NCI-H446 treated with DMSO at 0.1 percent for 48 hours (cell line): ENCODE results near the gene C11orf21.
A peak's percentile ranks its signal among the peaks of the same experiment; 100 is the strongest.

Experiments used
- DNase-seq: peaks from one replicate; lab custom pipeline; 2025; lab: John Stamatoyannopoulos, UW

Gene C11orf21

DNA sequence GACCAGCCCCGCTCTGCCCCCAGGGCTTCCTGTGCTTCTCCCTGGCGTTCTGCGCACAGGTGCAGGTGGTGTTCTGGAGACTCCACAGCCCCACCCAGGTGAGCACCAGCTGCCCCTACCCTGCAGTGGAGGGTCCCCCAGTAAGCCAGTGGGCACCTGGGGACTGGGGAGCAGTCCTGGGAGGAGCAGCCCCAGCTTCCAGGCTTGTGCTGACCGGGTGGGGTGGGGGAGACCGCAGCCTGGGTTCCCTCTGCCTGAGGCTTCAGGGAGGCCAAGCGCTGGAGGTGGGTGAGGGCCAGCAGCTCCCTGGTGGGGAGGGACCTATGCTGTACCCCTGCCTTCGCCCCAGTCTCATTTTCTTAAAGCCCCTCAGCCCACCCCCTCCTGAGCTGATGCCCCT, 7.0 kb upstream of the C11orf21 start:
- DNase-seq: no peak

DNA sequence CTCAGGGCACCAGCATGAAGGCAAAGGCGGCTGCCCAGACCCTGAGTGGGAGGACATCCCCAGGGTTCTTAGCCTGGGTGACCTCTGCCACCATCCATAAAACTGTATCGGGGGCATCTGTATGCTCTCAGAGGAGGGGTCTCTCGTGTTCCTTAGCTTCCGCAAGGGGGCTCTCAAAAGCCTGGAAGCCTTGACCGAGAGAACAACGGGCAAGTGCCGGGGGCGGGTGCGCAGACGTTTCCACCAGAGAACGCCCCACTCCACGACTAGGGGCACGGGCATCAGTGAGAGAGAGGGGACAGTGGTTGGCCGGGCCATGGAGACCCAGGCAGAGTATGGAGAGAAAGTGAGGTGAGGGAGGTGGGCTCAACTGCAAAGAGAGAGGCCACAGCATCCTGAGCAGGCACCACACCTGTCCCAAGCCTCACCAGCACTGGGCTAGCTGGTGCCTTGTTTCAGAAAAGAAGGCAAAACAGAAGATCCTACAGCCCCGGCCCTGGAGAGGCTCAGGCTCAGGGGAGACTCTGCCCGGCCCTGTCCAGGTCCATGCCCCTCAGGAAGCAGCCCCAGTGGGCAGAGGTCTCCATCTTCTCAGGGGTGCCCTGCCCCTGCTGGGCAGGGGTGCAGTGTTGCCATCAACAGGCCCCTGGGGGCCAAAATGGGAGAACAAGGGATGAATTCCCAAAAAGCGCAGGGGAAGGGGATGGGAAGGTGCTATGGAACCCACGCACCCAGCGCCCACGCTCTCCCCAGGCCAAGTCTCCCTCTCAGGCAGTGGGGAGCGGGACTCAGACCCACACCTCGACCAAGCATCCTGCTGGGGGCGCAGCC, 6.0 kb upstream of the C11orf21 start:
- DNase-seq: no peak

- DNase-seq: no peak
Observed at GRCh38 chr11:2306877-2307500, 5.3 kb upstream of the C11orf21 start.

DNA sequence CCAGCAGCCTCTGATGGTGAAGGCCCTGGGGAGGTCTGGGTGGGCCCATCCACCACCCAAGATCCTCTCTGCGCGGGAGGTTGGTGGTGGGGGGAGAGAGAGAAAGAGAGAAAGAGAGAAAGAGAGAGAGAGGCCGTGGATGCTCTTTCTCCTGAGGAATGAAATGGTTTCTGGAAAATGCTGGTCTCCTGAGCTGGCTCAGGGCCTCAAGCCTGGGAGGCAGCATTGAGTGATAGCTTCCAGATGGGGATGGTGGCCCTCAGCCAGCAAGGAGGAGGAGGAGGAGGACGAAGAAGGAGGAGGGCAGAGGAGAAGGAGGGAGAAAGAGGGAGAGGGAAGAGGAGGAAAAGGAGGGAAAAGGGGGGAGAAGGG, 4.7 kb upstream of the C11orf21 start:
- DNase-seq: no peak

GRCh38 chr11:2305788-2306451, 4.2 kb upstream of the C11orf21 start:
- no peak for DNase-seq

GRCh38 chr11:2305140-2305778, 3.5 kb upstream of the C11orf21 start:
- DNase-seq: peak; percentile 2

DNA sequence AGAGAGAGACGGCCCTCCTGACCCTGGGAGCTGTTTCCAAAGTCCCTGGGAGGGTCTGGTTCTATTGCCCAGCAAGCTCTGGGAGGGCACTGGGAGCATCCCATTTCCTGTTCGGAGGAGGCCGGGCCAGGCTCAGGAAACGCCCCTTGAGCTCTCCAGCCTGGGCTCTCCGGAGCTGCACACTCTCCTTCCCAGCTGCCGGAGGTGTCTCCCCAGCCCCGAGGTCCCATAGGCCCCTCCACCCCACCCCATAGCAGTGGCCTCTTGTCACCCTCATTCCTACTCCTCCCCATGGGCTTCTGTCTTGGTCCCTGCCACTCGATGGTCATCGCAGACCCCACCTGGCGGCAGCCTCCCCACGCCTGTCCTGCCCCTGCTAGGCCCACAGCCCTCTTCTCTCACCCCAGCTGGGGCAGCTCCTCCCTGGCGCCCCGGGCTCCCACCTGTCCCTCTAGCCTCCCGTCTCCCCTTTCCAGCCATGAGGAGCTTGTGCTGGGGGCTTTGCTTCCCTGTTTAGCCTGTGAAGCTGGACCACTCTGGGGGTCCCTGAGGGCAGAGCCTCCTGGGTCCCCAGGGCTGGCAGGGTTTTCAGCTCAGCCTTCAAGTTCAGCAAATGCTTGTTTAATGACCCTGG, 2.9 kb upstream of the C11orf21 start:
- no peak for DNase-seq

DNA sequence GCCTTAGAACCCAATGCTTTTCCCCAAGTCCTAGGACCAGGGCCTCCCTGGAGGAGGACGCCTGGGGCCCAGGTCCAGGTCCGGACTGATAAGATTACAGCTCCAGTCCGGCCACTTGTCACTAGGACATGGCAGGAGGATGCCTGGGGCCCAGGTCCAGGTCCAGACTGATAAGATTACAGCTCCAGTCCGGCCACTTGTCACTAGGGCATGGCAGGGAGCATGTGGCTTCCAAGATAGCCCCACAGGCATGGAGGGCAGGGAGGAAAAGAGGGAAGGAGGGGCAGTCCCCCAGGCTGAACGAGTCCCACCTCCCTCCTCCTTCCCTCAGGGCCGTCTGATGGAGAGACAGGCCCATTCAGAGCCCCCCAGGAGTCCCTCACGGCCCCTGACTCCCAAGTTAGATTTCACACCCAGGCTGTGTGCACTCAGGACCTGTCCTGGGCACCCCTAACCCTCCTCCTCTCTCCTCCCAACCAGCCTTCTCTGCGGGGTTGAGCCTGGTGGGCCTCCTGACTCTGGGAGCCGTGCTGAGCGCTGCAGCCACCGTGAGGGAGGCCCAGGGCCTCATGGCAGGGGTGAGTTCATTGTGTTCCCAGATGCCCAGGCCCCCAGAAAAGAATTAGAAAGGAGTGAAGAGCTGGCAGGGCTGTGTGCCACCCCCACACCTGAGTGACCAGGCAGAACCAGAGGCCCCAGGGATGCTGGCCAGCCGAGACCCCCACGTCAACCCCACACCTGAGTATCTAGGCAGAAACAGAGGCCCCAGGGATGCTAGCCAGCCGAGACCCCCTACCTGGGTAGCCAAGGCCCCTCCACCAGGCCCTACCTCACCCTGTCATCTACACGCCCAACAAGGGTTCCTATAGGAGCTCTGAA, 2.1 kb upstream of the C11orf21 start:
- no peak for DNase-seq

- DNase-seq: no peak
Observed at GRCh38 chr11:2302896-2303626, 1.3 kb upstream of the C11orf21 start.

DNA sequence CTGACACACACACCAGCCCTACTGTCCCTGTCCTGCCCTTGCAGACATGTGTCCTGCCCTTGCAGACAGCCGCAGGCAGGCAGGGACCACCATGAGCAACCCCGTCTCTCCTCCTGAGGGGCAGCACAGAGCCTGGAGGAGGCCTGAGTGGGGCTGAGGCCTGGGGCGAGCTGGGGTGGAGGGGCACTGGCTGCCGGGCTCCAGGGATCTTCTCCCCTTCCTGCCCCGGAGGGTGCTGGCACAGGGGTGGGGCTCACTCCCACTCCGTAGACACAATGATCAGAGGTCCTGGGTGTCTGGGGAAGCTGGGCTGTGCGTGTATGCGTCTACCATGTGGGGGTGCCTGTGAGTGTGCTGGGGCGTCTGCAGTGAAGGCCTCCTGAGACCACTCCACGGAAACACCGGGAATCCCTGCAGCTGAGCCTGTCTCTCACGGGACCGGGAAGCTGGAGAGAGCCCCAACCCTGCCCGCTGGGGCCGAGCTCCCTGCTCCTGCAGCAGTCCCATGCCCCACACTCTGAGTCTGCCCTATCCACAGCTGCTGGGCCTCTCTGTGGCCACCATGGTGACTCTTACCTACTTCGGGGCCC, 683 bp upstream of the C11orf21 start:
- DNase-seq: no peak

DNA sequence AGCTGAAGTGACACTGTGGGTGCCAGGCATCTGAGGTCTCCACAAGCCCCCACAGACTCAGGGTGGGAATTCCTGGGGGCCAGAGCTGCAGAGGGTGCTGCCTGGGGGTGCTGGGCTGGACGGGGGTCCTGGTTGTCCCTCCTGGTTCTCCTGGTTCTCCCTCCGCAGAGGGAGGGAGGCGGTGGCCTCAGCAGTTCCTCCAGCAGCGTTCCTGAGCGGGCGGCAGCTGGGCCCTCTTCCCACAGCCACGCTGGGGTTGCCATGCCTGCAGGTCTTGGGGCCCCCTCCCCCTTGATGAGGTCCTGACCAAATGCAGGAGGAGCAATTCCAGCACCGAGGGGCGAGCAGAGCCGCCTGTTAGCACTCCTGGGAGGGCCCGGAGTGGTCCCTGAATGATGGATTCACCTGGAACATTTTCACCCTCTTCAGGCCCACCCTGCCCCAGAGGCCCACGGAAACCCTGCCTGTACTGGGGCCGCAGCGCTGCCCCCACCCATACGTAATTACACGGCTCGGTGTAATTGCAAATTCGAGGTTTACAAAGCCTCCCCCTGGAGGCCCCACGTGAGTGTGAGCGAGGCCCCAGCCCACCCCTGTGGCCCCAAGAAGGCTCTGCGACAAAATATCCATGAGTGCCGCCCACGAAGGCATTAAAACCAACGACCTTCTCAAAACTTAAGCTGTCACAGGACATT, 635 bp downstream of the C11orf21 start:
- DNase-seq: no peak

DNA sequence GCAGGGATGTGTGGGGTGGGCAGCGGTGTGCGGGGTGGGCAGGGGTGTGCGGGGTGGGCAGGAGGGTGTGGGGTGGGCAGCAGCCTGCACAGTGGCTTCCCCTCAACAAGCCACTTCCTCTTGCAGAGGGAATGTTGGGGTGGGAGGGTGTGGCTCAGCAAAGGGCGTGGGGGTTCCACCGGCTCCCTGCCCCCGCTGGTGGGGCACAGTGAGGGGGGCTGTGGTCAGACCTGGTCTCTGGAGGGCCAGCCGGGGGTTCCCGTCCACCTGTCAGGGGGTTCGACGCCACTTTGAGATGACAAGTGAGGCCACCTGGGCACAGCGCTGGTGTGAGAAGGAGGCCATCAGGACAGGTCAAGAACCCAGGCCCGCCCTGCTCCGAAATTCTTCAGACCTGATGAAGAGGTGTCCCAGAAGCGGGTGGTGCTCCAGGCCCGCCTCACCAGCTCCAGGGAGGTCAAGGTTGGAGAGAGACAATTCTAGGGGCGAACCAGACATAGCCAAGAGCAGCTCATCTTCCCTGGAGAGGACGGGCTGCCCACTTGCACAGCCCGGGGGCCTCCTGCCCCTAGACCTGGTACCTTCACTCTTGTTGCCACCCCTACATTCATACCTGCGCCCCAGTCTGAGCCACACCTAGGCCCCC, 1.3 kb downstream of the C11orf21 start:
- no peak for DNase-seq

- no peak for DNase-seq
Observed at GRCh38 chr11:2299773-2300172, 1.9 kb downstream of the C11orf21 start.

GRCh38 chr11:2298795-2299761, 2.6 kb downstream of the C11orf21 start:
- no peak for DNase-seq

DNA sequence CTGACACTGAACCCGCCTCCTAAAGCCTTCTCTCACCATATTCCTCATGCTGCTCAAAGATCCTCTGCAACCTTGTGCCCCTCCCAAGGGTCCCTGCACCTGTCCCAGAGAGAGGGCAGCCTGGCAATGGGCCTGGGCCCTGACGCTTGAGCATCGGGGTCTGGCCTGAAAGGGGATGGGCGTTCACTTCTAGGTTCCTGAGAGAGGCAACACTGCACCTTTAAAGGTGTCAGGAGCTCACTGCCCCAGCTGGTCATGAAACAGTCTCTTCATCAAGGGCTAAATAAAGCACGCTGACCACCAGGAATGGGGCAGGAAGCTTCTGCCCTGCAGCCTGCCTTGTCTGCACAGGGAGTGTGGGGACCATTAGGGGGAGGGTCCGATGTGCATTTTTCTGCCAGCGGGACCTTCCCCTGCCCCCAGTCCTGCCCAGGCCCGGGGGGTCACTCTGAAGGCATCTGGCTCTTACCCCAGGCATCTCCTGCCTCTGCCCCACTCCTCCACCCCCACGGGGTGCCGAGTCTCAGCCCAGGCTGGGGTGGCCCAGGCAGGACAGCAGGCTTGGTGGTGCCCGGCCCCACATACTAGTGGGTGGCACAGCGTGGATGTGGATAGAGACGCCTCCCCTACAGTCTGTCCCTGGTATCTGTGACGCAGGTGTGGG, 3.5 kb downstream of the C11orf21 start:
- DNase-seq: no peak

- DNase-seq: no peak
Observed at GRCh38 chr11:2297623-2298030, 4.1 kb downstream of the C11orf21 start.

DNA sequence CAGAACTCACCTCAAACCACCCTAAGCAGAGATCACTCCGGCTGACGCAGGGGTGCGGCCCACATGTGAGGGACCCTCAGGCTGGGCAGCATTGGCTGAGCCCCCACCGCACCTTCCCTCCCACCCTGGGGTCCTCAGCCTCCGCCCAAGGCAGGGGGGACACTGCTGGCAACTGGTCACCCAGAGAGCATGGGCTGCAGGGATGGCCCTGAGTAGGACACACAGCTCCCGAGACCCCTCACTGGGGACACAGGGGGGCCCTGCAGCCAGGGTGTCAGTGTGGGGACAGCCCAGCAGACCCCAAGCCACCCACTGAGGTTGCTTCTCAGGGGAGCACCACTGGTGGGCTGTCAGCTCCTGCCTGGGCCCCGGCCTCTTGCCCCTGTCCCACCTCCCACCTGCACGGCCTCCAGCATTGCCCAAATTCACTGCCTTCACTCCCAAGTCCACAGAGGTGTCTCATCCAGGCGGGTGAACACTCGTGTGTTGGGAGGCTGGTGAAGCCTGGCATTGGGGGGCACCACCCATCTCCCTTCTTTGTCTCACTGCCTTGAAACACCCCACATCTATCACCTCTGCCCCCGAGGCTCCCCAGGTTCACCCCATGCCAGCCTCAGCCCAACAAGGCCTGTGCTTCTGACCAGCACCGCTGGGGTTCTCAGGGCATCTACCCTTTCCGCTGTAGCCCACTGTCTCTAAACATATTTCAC, 4.7 kb downstream of the C11orf21 start:
- no peak for DNase-seq
